ENCODE data around the gene GOLGA6L22.
"Not testable (repeated sequence)": the region's sequence is repeated elsewhere in the genome, so short reads cannot be mapped to it uniquely, and the experiment has no call there.

The GOLGA6L22 gene, protein sequence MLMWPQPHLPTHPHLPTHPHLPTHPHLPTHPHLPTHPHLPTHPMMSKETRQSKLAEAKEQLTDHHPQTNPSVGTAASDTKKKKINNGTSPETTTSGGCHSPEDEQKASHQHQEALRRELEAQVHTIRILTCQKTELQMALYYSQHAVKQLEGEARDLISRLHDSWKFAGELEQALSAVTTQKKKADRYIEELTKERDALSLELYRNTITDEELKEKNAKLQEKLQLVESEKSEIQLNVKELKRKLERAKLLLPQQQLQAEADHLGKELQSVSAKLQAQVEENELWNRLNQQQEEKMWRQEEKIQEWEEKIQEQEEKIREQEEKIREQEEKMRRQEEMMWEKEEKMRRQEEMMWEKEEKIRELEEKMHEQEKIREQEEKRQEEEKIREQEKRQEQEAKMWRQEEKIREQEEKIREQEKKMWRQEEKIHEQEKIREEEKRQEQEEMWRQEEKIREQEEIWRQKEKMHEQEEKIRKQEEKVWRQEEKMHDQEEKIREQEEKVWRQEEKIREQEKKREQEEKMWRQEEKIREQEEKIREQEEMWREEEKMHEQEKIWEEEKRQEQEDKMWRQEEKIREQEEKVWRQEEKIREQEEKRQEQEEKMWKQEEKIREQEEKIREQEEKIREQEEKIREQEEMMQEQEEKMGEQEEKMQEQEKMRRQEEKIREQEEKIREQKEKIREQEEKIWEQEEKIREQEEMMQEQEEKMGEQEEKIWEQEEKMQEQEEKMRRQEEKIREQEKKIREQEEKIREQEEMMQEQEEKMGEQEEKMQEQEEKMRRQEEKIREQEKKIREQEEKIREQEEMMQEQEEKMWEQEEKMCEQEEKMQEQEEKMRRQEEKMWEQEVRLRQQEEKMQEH

DNA sequence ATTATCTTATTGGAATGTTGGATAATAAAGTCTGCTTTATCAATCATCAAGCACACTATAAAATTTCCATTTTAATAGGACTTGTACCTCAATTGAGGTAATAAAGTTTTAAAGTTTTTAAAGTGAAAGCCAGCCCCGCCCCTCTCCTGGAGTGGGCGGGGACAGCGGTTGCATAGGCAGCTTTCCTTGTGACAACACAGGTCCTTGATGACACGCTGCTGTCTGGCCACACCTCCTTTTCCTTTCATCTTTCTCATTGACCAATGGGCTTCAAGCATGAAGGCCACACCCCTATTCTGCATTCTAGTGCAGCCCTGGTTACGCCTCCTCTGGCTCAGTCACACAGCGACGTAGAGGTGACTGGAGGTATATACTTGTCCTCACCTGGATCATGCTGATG lies at the start of gene GOLGA6L22:
Gene GOLGA6L22 (plus strand): TSS at position 301 of the 400 bp plus-strand sequence. CDS start 91 bp downstream, at position 392.
- not testable (repeated sequence) for H3K36me3 Mint-ChIP-seq; H3K27ac Mint-ChIP-seq; ATAC-seq (replicated peaks); DNase-seq; H3K27me3 Mint-ChIP-seq; H3K4me1 Mint-ChIP-seq; H3K4me3 Mint-ChIP-seq; H3K9me3 Mint-ChIP-seq

DNA sequence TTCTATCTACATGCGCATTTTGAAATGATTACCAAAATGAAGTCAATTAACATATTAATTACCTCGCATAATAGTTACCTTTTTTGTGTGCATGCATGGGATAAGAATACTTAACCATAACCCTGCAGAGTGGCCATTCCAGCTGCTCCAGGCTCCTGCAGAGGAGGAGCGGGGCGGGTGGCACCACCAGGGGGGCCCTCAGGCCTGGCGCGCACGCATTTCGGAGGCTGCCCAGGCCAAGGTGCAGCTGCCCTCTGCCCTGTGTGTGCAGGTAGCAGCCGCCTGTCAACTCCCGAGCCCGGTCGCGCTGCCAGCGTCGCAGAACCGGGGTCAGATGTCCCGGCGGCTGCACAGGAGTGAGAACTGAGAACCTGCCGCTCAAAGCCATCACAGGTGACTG lies 41.4 kb upstream of the GOLGA6L22 start:
- DNase-seq, H3K27me3 Mint-ChIP-seq, H3K9me3 Mint-ChIP-seq, H3K27ac Mint-ChIP-seq, H3K4me1 Mint-ChIP-seq, H3K4me3 Mint-ChIP-seq, H3K36me3 Mint-ChIP-seq: not testable (repeated sequence)
- ATAC-seq (replicated peaks): peak in 1 of 2 donors; percentile 14

DNA sequence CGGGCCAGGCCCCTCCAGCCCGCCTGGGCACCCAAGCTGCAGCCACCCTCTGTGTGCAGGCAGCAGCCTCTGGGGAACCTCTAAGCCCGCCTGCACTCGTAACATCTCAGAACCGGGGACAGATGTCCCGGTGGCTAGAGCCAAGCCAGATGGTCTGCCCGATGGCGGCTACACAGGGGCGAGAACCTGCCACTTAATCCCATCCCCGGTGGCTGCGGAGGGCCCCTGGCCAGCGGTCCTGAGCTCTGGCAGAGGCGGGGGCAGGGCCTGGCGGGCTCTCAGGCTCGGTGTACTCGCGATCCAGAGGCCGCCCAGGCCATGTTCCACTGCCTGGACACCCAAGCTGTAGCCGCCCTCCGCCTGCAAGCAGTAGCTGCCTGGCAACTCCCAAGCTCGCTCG lies 40.9 kb upstream of the GOLGA6L22 start:
- H3K4me3 Mint-ChIP-seq: not testable (repeated sequence)

DNA sequence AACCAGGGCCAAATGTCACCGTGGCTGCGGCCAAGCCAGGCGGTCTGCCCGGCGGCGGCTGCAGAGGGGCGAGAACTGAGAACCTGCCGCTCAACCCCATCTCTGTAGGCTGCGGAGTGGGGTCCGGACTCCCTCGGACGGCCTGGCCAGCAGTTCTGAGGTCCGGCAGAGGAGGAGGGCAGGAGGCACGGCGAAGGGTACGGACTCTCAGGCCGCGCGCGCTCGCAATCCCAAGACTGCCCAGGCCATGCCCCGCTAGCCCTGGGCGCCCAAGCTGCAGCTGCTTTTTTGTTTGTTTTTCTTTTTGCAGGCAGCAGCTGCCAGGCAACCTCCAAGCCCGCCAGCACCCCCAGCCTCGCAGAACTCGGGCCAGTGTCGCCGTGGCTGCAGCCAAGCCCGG lies 40.5 kb upstream of the GOLGA6L22 start:
- H3K36me3 Mint-ChIP-seq, H3K9me3 Mint-ChIP-seq, H3K4me3 Mint-ChIP-seq, H3K27ac Mint-ChIP-seq, H3K27me3 Mint-ChIP-seq, H3K4me1 Mint-ChIP-seq, DNase-seq: not testable (repeated sequence)
- peak in 1 of 2 donors; percentile 10 for ATAC-seq (replicated peaks)

More for the DNA sequence above, 40.9 kb upstream of the GOLGA6L22 start:
- not testable (repeated sequence) for H3K27me3 Mint-ChIP-seq, H3K36me3 Mint-ChIP-seq, H3K4me1 Mint-ChIP-seq, H3K27ac Mint-ChIP-seq, H3K9me3 Mint-ChIP-seq, DNase-seq
- ATAC-seq (replicated peaks): peak in 1 of 2 donors; percentile 12

DNA sequence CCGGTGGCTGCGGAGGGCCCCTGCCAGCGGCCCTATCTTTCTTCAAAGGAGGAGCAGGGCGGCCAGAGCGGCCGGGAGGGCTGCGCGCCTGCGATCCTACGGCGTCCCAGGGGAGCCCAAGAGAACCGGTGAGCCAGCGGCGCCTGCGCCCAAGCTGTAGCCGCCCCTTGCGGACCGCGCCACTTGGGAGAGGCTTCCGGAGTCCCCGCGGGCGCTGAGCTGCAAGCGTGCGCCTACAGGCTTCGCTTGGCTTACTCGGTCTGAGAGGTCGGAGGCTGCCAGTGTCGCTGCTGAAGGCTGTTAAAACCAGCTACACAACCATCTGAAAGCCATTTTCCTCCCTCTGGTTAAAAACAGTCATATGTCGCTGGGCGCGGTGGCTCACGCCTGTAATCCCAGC lies 40.0 kb upstream of the GOLGA6L22 start:
- H3K4me3 Mint-ChIP-seq, H3K4me1 Mint-ChIP-seq, H3K27me3 Mint-ChIP-seq, H3K27ac Mint-ChIP-seq, H3K36me3 Mint-ChIP-seq, DNase-seq, H3K9me3 Mint-ChIP-seq: not testable (repeated sequence)
- ATAC-seq (replicated peaks): peak in 1 of 2 donors; percentile 16

DNA sequence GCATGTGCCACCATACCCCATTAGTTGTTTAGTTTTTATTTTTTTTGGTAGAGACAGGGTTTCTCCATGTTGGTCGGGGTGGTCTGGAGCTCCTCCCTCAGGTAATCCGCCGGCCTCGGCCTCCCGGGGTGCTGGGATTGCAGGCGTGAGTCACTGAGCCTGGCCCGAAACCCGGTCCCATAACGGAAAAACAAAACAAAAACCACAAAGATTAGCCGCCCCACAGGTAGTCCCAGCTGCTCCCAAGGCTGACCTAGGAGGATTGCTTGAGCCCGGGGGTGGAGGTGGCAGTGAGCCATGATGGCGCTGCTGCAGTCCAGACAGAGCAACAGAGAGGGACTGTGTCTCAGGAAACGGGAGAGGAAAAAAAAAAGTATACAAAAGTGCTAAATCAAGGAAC lies 38.4 kb upstream of the GOLGA6L22 start:
- ATAC-seq (replicated peaks); DNase-seq; H3K4me1 Mint-ChIP-seq; H3K36me3 Mint-ChIP-seq; H3K9me3 Mint-ChIP-seq; H3K27me3 Mint-ChIP-seq; H3K4me3 Mint-ChIP-seq; H3K27ac Mint-ChIP-seq: not testable (repeated sequence)

DNA sequence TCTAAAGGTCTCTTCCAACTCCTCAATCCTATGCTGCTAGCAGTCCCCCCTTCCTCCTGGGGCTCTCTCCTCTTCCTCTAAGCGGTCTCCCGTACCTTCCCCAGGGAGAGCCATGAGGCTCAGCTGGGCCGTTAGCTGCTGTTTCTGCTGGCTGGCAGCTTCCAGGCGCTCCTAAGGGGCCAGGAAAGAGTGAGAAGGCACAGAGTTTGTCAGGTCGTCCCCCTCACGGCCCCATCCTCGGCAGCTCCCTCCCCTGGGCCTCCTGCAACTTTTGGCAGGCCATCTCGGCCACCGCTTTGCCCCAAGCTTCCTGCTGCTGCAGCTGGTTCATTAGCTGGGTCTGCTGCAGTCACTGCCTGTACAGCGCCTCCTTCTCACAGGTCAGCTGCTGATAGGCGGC lies 29.3 kb upstream of the GOLGA6L22 start:
- not testable (repeated sequence) for ATAC-seq (replicated peaks); H3K9me3 Mint-ChIP-seq; H3K4me3 Mint-ChIP-seq; H3K36me3 Mint-ChIP-seq; DNase-seq; H3K27me3 Mint-ChIP-seq; H3K27ac Mint-ChIP-seq; H3K4me1 Mint-ChIP-seq

DNA sequence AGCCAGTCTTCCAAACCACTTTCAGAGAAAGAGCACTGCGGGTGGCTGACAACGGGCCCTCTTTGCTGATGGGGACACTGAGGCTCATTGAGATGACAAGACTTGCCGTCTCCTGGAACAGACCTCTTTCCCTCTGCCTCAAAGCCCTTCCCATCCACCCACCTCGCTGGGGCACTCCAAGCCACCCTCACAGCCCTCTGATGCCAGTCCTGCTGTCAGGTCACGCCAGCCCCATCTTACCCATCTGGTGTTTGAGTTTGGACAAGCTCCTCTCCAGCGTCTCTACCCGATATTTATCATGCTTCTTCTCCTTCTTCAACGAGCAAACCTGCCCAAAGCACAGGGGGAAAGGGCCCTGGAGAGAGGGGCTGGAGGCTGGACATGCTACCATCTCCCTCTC lies 27.0 kb upstream of the GOLGA6L22 start:
- H3K4me1 Mint-ChIP-seq; H3K9me3 Mint-ChIP-seq; H3K4me3 Mint-ChIP-seq; ATAC-seq (replicated peaks); H3K27me3 Mint-ChIP-seq; DNase-seq; H3K36me3 Mint-ChIP-seq; H3K27ac Mint-ChIP-seq: not testable (repeated sequence)

DNA sequence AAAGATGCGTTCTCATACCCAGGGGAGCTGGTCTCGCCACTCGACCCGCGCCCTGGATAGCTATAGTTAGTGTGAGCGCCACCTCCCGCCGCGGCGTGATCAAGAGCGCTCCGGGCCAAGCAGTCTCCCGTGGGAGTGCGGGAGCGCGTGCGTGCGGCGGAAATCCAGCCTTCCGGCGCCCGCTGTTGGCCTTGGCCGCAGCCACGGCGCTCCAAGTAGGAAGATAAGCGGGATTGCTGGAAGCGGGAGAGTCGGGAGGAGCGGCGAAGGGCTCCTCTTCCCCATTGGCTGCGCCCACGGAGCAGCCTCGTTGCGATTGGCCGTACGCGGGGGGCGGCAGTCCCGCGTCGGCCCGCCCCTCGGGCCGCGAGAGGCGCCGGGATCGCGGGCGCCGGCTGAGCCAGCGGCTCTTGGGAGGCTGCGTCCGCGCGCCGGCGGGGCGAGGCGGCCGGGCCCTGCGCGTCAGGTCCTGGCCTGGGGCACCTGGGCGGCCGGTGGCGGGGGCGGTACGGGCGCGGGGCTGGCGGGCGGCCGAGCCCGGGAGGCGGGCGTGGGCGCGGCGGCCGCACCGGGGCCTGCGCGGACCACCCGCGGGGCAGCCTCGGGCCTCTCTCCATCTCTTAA lies 35.9 kb downstream of the GOLGA6L22 start:
- peak; percentile 23 for DNase-seq
- peak; percentile 54 to 55 for ATAC-seq (replicated peaks)
- H3K27ac Mint-ChIP-seq: peak overlapping the region; percentile 75

DNA sequence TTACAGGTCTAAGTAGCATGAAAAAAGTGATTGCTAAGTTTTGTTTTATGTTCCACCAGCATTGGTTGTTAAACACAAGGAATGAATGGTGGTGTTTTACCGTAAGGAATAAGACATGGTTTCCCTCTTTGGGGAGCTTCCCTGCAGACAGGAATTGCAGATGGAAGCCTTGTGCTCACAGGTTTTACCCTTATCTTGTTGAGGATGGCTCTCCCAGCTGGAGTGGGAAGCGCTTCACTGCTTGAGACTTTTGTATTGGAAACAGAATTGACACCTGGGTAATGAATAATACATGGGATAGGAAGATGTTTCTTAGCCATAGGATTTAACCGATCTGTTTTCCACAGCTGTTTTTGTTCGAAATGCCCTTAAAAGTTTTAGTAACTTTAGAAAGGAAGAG lies 38.5 kb downstream of the GOLGA6L22 start:
- H3K4me3 Mint-ChIP-seq, H3K36me3 Mint-ChIP-seq, H3K27me3 Mint-ChIP-seq: not testable (repeated sequence)

More for the DNA sequence above, 35.9 kb downstream of the GOLGA6L22 start:
- not testable (repeated sequence) for H3K9me3 Mint-ChIP-seq, H3K4me1 Mint-ChIP-seq, H3K27me3 Mint-ChIP-seq, H3K36me3 Mint-ChIP-seq
- peak overlapping the region; percentile 84 to 86 for H3K4me3 Mint-ChIP-seq

DNA sequence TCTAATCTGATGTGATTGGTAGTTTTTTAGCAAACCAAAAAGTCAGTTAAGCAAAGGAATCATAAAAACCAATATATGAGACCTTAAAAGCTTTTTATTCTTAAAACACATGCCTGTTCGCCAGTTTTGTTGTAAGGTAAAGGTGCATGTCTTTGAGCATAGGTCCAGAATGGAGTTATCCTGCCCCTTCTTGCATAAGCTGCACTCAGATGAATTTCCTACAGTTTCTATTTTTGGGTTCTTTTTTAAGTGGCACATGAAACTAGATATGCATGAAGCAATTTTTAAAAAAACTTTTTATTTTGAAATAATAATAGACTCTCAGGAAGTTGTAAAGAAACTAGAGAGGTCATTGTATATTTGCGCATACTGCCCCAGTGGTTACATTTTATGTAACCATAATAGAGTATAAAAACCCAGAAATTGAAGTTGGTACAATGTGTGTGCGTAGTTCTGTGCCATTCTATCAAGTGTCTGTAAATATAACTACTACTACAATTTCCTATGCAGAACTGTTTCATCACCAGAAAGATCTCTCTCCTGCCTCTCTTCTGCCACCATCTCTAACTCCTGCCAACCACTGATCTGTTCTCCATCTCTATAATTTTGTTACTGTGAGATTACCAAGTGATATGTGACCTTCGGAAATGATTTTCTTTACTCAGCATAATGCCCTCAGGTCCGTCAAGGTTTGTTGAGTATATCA lies 39.7 kb downstream of the GOLGA6L22 start:
- H3K36me3 Mint-ChIP-seq; H3K4me1 Mint-ChIP-seq; DNase-seq; H3K27me3 Mint-ChIP-seq; H3K9me3 Mint-ChIP-seq; H3K27ac Mint-ChIP-seq; H3K4me3 Mint-ChIP-seq; ATAC-seq (replicated peaks): not testable (repeated sequence)

More for the DNA sequence above, 38.5 kb downstream of the GOLGA6L22 start:
- not testable (repeated sequence) for H3K4me1 Mint-ChIP-seq; H3K9me3 Mint-ChIP-seq; DNase-seq; H3K27ac Mint-ChIP-seq; ATAC-seq (replicated peaks)

DNA sequence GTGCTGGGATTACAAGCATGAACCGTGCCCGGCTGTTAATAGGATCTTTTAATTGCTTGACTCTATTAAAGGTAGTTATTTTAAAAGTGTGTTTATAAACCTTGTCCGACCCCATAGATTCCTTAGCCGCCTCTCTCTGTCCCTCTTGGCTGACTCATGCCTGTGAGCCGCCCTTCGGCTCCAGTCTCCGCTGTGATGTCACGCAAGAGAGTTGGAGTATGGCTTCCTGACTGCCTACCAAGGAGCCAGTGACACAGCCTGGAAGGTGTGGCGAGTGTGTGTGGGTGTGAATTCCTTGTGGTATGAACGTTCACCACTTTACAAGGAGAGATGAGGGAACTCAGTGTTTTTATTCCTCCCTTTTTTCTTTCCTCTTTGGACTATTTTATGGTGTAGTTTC lies 43.6 kb downstream of the GOLGA6L22 start:
- H3K36me3 Mint-ChIP-seq; DNase-seq; H3K27ac Mint-ChIP-seq; ATAC-seq (replicated peaks); H3K4me3 Mint-ChIP-seq; H3K4me1 Mint-ChIP-seq; H3K9me3 Mint-ChIP-seq; H3K27me3 Mint-ChIP-seq: not testable (repeated sequence)

DNA sequence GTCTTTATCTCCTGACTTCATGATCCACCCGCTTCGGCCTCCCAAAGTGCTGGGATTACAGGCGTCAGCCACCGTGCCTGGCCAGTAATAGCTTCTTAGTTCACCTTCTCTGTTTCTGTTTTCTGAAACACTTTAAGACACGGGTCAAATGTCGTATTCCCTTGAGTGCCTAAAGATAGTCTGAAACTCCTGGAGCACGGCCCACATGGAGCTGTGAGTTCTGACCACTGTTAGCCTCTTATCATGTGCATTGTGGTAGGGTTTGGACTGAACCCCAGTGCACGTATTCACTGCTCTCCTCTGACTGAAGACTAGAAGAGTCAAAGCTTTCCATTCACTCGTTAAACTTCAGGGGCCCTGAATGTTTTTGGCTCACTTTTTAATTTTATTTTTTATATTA lies 48.3 kb downstream of the GOLGA6L22 start:
- ATAC-seq (replicated peaks); H3K4me1 Mint-ChIP-seq; H3K36me3 Mint-ChIP-seq; H3K27me3 Mint-ChIP-seq; H3K27ac Mint-ChIP-seq; H3K4me3 Mint-ChIP-seq; DNase-seq; H3K9me3 Mint-ChIP-seq: not testable (repeated sequence)

DNA sequence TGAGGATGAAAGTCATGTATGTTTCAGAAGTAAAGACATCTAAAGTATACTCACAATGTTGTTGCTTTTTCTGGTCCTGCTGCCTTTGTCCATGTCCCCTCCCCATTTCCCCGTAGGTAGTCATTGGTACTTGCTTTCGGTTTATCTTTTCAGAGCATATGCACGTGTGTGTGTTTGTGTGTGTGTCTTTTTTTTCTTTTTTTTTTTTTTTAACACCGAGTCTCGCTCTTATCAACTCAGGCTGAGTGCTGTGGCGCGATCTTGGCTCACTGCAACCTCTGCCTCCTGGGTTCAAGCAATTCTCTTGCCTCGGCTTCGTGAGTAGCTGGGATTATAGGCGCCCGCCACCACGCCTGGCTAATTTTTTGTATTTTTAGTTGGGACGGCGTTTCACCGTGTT lies 57.4 kb downstream of the GOLGA6L22 start:
- H3K4me3 Mint-ChIP-seq, H3K4me1 Mint-ChIP-seq: not testable (repeated sequence)

More for the DNA sequence above, 57.4 kb downstream of the GOLGA6L22 start:
- not testable (repeated sequence) for ATAC-seq (replicated peaks); H3K36me3 Mint-ChIP-seq; H3K27ac Mint-ChIP-seq; DNase-seq; H3K27me3 Mint-ChIP-seq; H3K9me3 Mint-ChIP-seq

Measured in stimulated activated naive B cell treated with anti-CD40 and anti-IgM and Interleukin-4, amounts not matched to agents 10 μg/mL and 1 μg/mL and 100 μg/mL, for 72 hours (primary cell).